Ishikawa (cell line): ENCODE measurements around the gene RSPH9.

Experiments
- CEBPB ChIP-seq: IDR thresholded peaks from 2 replicates; pipeline ENCODE4 v1.6.1; 2012
- CREB1 ChIP-seq: IDR thresholded peaks from 2 replicates; pipeline ENCODE4 v1.6.1; 2012; ENCODE audit warnings: low read depth
- EGR1 ChIP-seq: IDR thresholded peaks from 2 replicates; pipeline ENCODE4 v1.6.1; 2012
- EP300 ChIP-seq: IDR thresholded peaks from 2 replicates; pipeline ENCODE4 v1.6.1; 2012; ENCODE audit warnings: borderline replicate concordance
- FOXM1 ChIP-seq: IDR thresholded peaks from 2 replicates; pipeline ENCODE4 v1.6.1; 2012; ENCODE audit warnings: low read depth, borderline replicate concordance
- NFIC ChIP-seq: IDR thresholded peaks from 2 replicates; pipeline ENCODE4 v1.6.1; 2012
- RAD21 ChIP-seq: IDR thresholded peaks from 2 replicates; pipeline ENCODE4 v1.6.1; 2012; ENCODE audit warnings: low read depth
- TAF1 ChIP-seq: IDR thresholded peaks from 2 replicates; pipeline ENCODE4 v1.6.1; 2012; ENCODE audit warnings: low read depth, mild to moderate bottlenecking
- TCF12 ChIP-seq: IDR thresholded peaks from 2 replicates; pipeline ENCODE4 v1.6.1; 2012; ENCODE audit warnings: low read depth
- TEAD4 ChIP-seq: IDR thresholded peaks from 2 replicates; pipeline ENCODE4 v1.6.1; 2012
- YY1 ChIP-seq: IDR thresholded peaks from 2 replicates; pipeline ENCODE4 v1.6.1; 2012; ENCODE audit warnings: low read depth
- ZBTB7A ChIP-seq: IDR thresholded peaks from 2 replicates; pipeline ENCODE4 v1.6.1; 2012; ENCODE audit warnings: low read depth
- TF ChIP-seq, protein P1 (sequence below): IDR thresholded peaks from 2 replicates; pipeline ENCODE4 v1.6.1; 2012; ENCODE audit warnings: low read depth, mild to moderate bottlenecking
- TF ChIP-seq, protein P2 (sequence below): IDR thresholded peaks from 2 replicates; pipeline ENCODE4 v1.6.1; 2012
- TF ChIP-seq, protein P3 (sequence below): IDR thresholded peaks from 2 replicates; pipeline ENCODE4 v1.6.1; 2012

RSPH9 gene

DNA sequence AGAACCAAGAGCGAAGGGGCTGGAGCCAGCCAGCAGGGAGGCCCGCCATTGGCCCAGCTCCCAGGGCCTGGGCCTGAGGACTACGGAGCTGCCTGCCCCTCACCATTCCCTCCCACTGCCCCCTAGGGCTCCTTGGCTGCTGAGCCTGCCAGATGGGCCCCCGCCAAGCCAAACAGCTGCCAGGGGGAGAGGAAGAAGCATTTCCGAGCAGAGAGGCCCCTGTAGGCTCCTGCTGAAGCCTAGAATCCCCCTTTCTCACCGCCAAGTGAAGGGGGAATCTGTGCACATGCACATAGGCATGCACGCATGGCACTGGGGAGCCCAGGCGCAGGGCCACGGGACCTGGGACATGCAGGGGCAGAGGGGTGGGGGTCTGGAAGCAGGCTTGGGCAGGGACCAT is 71.3 kb downstream of the RSPH9 start:
- TF ChIP-seq NFIC = 0 out of 2 replicates have a peak, but pooled peaks have one; percentile 13
- TF ChIP-seq, protein P1, sequence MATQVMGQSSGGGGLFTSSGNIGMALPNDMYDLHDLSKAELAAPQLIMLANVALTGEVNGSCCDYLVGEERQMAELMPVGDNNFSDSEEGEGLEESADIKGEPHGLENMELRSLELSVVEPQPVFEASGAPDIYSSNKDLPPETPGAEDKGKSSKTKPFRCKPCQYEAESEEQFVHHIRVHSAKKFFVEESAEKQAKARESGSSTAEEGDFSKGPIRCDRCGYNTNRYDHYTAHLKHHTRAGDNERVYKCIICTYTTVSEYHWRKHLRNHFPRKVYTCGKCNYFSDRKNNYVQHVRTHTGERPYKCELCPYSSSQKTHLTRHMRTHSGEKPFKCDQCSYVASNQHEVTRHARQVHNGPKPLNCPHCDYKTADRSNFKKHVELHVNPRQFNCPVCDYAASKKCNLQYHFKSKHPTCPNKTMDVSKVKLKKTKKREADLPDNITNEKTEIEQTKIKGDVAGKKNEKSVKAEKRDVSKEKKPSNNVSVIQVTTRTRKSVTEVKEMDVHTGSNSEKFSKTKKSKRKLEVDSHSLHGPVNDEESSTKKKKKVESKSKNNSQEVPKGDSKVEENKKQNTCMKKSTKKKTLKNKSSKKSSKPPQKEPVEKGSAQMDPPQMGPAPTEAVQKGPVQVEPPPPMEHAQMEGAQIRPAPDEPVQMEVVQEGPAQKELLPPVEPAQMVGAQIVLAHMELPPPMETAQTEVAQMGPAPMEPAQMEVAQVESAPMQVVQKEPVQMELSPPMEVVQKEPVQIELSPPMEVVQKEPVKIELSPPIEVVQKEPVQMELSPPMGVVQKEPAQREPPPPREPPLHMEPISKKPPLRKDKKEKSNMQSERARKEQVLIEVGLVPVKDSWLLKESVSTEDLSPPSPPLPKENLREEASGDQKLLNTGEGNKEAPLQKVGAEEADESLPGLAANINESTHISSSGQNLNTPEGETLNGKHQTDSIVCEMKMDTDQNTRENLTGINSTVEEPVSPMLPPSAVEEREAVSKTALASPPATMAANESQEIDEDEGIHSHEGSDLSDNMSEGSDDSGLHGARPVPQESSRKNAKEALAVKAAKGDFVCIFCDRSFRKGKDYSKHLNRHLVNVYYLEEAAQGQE = no peak
- TF ChIP-seq, protein P2, sequence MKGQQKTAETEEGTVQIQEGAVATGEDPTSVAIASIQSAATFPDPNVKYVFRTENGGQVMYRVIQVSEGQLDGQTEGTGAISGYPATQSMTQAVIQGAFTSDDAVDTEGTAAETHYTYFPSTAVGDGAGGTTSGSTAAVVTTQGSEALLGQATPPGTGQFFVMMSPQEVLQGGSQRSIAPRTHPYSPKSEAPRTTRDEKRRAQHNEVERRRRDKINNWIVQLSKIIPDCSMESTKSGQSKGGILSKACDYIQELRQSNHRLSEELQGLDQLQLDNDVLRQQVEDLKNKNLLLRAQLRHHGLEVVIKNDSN = no peak
- TF ChIP-seq FOXM1 = no peak

DNA sequence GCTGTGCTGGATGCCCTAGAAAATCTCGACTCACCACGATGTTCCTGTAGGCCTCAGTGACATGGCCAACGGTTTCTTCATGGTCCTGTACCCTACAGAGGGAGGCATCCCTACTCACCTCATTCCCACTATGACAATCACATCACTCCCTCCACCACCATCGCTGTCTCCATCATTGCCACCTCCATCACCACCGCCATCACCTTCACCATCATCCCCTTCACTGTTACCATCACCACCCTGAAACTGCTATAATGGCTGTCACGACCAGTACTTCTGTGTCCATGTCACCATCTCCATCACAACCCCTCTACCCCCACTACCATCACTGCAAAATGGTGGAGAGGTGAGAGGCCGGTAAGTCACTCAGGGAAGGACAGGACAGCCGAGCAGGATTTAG is 72.6 kb downstream of the RSPH9 start:
- TF ChIP-seq NFIC (no peak), ZBTB7A (no peak), TAF1 (no peak), YY1 (no peak), EP300 (no peak), EGR1 (no peak), TEAD4 (no peak), CREB1 (no peak), FOXM1 (no peak), CEBPB (no peak), RAD21 (no peak), TCF12 (no peak)
- TF ChIP-seq, protein P2 = no peak
- TF ChIP-seq, protein P3, sequence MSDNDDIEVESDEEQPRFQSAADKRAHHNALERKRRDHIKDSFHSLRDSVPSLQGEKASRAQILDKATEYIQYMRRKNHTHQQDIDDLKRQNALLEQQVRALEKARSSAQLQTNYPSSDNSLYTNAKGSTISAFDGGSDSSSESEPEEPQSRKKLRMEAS = no peak
- TF ChIP-seq, protein P1 = no peak

DNA sequence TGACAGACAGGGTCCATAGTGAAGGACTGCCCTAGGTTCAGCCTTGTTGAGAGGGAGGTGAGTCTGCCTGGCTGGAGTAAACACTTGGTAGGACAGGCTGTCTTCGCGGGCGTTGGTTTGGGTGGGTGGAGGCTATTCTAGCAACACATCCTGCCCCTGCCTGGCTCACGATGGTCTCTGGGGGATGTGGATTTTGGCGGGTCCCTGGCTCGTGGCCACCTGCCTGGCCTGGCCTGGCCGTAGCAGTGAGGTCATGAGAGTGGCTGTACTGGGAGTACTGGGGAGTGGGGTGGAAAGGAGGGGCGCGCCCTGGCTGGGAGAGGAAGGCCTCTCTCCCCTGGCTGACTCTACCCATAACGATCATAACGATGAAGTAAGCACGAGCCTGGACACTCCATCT is 73.0 kb downstream of the RSPH9 start:
- TF ChIP-seq, protein P1 = no peak
- TF ChIP-seq, protein P3 = no peak
- TF ChIP-seq CREB1 = no peak
- no peak for TF ChIP-seq TAF1
- TF ChIP-seq EP300 = no peak
- TF ChIP-seq TCF12 = no peak
- TF ChIP-seq NFIC = no peak

DNA sequence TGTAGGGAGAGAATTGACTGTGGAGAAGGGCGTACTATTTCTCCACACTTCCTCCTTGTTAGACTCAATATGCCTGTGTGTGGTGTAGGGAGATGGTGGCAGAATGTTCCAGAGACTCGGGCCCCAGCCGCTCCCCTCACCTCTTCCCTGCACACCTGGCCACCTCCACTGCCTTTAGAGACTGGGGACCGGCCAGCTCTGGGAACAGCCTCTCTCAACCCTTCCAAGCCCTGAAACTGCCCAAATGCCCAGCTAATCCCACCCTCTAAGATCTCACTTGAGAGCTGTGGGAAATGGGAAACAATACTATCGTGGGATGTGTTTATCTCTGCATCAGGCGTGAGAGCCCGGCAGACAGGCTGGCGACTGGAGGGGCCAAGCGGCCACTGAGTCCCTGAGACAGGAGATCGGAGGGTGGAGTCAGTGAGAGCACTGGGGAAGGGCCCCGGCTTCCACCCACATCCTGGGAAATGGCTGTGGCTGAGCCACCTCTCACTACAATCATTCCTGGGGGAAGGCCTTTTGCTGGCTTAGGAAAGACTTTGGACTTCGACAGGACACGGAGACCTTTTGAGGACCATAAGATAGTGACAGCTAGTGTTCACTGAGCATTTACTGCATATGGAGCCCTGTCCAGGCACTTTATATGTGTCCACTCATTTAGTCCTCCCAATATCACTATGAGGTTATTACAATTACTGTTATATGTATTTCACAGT is 73.7 kb downstream of the RSPH9 start:
- no peak for TF ChIP-seq FOXM1
- no peak for TF ChIP-seq RAD21
- TF ChIP-seq EP300 = no peak
- TF ChIP-seq EGR1 = no peak

GRCh38 chr6:43719511-43719910 is 74.7 kb downstream of the RSPH9 start:
- TF ChIP-seq YY1 (no peak), EGR1 (no peak), TEAD4 (no peak), FOXM1 (no peak), NFIC (no peak), CREB1 (no peak), CEBPB (no peak), TAF1 (no peak), EP300 (no peak), ZBTB7A (no peak), RAD21 (no peak), TCF12 (no peak)
- TF ChIP-seq, protein P2 = no peak
- TF ChIP-seq, protein P3 = no peak
- TF ChIP-seq, protein P1 = no peak
